NCI-H1417 treated with DMSO at 0.1 percent for 48 hours (cell line): ENCODE results near the gene DIAPH3.

Source experiments
- DNase-seq: peaks from one replicate; lab custom pipeline; 2025; lab: John Stamatoyannopoulos, UW

The DIAPH3 gene

DNA sequence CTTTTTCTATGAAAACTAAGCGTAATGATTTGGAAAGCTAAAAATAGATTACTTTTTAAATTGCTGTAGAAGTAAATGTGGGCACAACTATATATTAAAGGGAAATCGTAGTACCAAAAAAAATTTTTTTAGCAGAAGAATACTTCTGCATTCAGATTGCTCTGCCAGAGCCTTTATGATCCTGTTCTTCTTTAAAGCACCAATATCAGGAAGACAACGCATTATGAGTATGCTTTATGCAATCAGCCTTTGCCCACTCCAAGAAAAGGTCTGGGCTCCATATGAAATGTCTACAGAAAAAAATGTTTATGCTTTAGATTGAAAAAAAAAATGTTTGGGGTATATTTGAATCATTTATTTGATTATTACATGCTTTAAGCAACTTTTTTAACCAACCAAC, 137.4 kb downstream of the DIAPH3 start:
- no peak for DNase-seq

GRCh38 chr13:60020288-60020687, 143.4 kb downstream of the DIAPH3 start:
- no peak for DNase-seq

- DNase-seq: no peak
These were observed 144.4 kb downstream of the DIAPH3 start for GRCh38 chr13:60019119-60019993.

DNA sequence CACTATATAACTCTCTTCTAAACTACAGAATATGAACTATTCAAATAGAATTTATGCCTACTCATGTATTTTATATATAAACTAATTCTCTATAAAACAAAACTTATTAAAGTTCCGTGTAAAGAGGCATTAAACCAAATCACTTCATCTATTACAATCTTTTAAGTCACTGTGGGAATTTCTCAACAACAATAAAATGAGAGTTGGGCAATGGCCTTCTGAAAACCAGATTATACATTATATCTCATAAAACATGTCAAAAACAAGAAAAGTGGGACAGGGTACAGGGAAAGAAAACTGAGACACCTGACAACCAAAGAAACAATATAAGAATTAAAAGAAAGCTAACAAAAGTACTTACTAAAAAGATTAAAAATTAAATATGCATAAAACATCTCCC, 145.2 kb downstream of the DIAPH3 start:
- DNase-seq: no peak

- no peak for DNase-seq
These were observed 147.5 kb downstream of the DIAPH3 start for GRCh38 chr13:60016229-60016628.

DNA sequence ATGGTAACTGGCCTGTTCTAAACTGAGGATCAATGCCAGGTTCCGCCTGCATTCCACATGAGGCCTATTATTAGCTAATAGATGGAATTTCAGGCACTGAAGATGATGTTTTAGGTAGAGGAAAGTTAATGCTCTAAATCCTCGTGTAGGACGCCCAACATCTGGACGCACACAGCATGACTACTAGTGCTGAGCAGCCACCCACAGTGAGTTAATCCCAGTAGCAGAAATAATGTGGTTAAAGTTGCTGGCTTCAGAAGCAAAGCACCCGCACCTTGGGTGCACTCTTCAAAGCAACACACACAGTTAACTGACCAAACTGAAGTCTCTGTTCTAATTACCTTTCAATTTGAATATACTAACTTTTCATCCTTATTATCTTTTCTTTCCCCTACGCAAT, 150.6 kb downstream of the DIAPH3 start:
- DNase-seq: no peak

DNA sequence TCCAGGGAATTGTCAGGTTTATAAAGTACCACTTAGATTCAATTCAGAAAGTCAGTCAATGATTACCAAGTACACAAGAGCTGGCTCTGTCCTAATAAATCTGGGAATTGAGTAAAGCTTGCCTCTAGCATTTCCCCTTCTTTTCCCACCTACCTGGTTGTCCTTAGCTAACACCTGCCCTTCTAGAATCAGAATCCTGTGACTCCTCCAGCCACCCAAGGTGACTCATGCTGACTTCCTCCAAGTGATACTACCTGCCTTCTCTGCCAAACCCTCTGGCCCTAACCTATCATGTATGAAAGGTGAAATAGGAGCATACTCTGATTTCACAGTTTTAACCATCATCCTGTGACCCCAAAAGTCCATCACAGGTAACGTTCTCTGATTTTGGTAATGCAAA, 151.2 kb downstream of the DIAPH3 start:
- DNase-seq: no peak

DNA sequence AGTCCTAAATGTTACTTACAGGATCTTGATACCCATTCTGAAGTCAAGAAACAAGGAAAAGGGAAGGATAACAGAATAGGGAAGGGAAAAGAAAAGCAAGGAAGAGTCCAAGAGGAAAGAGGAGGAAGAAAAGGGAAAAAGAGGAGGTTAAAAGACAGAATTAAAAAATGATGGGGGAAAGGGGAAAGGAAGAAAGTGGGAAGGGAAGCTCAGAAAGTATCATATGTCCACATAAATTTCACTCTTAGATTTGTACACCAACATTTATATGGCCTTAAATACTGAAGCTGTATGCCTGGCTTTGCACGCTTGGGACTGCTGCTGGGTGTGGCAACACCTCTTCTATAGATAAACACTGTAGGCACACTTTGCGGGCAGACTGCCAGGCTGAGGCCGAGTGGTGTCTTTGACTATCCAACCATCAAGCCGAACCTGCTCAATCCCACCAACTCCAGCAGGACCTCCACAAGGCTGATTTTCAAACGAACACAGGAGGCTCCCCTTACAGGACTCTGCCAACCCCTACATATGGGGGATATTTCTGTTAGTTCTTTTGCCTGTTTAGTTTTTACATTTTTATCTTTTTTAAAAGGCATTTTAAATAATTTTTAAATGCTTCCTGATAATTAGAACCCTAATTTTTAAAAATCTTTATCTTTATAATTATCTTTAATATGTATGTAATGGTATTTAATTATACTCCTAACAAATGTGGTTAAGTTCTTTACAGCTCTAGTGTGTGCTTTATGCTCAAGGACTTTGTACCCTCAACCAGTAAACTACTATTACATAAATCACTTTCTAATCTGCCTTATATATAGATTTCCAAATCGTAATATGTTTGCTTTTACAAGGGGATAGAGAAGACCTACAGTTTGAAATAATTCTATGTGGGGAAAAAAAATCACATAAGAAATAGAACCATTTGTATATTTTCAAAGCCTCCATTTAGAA, 154.2 kb downstream of the DIAPH3 start:
- DNase-seq: no peak

- no peak for DNase-seq
These were observed 161.8 kb downstream of the DIAPH3 start for GRCh38 chr13:60001889-60002288.

DNA sequence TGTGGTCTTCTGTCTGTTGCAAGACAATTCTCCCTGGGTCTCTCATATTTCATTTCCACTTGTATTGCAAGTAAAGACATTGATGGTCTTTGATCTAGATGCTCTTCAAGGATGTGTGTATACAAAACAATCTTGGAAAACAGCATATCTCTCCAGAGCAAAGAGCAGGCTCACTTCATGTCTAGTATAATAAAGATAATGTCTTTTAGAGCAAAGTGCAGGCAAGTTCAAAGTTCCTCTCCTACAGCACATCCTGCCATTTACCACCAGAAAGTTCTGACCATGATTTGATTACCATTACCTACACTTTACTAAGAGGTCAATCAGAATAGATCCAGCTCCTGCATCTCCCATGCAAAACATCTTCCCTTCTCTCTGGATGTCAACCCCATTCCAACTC, 162.8 kb downstream of the DIAPH3 start:
- no peak for DNase-seq

GRCh38 chr13:60000081-60000480, 163.6 kb downstream of the DIAPH3 start:
- DNase-seq: no peak

DNA sequence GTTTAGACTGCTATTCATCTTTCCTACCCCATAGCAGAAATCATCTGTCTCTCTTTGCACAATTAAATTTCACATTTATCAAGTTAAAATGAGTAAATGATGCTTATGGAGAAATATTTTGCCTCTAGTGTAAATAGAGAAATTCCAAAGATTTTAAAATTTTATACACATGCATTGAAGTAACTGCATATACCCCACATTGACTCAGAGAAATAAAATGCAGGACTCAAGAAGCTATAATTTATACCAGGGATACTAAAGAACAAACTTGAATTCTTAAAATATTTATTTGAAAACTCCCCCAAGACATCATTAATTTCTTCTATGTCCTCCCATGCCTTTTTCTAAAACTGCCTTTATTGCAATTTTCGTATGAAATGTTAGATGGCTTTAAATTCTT, 165.8 kb downstream of the DIAPH3 start:
- DNase-seq: no peak

- no peak for DNase-seq
These were observed 167.2 kb downstream of the DIAPH3 start for GRCh38 chr13:59996461-59996980.

DNA sequence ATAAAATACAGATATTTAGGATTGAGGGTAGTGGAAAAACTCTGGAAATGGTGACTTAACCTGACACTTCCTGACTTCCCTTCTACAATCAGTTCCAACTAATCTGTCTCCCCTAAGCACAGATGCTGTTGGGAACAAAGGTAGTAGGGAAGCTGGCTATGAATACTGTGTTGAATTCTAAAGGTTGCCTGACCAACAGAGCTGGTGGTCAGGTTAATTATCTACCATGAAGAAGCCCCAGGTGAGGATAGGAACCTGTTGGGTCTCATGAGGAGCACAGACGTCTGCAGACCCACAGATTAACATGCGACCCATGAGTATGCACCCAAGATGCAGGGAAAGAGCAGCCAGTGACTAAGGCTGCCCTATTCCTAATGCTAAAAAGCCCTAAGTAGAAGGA, 172.3 kb downstream of the DIAPH3 start:
- DNase-seq: no peak

DNA sequence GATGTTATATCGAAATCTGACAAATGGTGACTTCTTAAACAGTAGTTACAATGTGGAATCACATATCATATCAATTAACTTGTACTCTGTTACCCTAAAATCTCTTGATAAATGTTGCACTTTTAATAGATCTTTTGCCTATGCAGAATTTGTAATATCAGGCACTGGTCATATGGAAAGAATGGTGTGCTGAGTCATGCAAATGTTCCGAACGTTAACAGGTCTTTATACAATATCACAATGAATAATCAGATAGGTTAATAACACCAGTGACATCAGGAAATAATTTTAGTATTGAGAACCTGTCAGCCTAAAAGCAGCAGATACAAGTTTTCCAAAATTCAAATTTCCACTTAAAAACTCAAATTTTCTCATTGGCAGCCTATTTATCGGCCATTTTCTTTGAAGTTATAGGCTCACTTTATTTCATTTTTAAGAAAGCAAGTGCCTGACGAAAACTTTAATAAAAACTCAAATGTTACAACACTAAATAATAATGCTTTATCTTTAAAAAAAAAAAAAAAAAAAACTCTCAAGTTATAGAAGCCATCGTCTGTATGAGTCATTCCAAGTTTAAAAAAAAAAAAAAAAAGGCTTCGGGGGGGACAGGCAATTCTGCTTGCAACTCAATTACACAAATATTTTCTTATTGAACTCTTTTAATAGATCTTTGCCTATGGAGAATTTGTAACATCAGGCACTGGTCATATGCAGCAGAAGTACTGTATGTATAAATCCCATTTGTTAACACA, 180.9 kb downstream of the DIAPH3 start:
- no peak for DNase-seq

DNA sequence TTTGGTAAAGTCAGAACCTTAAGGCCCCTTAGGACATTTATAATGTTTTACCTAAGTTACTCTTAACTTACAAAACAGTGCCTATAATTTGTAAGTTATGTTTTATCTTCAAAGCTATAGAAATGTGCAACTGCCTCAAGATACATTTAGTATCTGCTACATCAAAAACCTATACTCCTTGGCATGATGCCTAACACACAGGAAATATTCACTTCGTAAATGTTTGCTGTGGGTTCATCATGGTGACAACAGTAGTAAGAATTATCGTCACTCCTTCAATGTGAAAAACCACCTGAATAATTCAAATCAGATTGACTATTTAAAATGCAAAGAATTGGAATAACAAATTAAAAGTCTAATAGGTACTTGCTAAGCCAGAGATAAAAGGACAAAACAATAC, 184.1 kb downstream of the DIAPH3 start:
- DNase-seq: no peak

DNA sequence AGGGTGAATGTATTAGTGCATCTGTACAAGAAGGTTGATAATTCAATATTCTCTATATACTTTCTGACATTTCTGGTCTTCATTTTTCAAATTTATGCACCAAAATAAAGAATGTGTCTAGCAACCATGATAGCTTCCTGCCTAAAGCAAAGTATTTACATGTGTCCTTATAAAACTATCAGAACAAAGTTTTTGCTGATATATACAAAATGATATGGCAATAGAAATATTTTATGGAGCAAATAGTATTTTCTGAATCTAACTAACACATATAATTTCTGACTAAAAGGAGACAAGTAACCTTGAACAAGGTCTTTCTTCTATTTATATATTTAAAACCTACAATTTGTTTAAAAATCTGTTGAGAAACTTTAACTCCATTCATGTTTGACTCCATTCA, 184.9 kb downstream of the DIAPH3 start:
- no peak for DNase-seq

GRCh38 chr13:59976856-59977255, 186.9 kb downstream of the DIAPH3 start:
- no peak for DNase-seq

GRCh38 chr13:59975807-59976435, 187.8 kb downstream of the DIAPH3 start:
- DNase-seq: no peak

DNA sequence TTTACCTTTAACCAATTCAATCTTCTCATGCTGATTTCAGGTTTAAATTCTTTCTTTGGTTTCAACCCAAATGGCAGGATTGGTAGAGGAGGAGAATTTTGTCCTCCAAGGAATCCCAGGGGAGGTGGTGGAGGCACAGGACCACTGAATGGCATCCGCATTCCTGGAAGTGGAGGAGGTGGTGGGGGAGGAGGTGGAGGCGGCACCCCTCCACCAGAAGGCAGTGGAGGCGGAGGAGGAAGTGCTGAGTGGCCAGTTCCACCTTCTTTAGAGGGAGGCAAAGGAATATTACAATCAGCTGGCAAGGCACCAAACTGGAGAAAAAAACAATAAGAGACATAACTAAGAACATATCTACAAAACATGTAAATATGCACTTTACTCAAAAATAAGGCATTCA, 192.9 kb downstream of the DIAPH3 start:
- DNase-seq: no peak

DNA sequence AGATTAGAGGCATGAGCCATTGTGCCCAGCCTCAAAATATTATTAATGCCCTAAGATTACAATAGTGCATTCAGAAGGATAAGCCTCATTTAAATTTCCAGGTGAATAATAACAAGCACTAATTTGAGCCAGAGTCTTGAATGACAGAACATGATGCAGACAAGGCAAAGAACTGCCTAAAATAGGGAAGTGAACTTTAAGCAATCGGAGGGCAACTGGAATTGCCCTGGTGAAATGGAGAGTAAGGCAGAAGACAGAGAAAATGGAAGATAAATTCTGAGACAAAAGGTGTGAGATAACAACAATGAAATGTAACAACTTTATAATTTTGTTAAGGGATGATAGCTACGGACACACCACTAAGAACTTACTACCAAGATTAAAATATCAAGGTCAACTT, 199.9 kb downstream of the DIAPH3 start:
- no peak for DNase-seq

GRCh38 chr13:59963383-59963782, 200.3 kb downstream of the DIAPH3 start:
- DNase-seq: no peak
